ENCODE data around the gene RAPH1.
"Not testable (repeated sequence)": the region's sequence is repeated elsewhere in the genome, so short reads cannot be mapped to it uniquely, and the experiment has no call there.

The RAPH1 gene

GRCh38 chr2:203544402-203544801 is 9.3 kb upstream of the RAPH1 start:
- no peak for DNase-seq (ENCODE audit: low spot score)

DNA sequence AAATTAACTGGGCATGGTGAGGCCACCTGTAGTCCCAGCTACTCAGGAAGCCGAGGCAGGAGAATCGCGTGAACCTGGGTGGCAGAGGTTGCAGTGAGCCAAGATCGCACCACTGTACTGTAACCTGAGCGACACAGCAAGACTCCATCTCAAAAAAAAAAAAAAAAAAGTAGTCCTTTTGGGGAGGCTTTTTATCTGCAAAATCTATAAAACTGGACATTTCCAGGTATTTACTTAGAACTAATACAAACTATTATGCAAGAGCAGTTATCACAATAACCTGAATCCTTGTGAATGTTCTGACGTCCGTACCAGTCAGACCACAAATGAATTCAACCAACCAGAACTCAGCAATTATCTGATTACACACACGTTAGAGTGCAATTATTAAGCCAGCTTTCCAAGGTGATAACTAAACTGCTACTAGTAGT is 8.8 kb upstream of the RAPH1 start:
- DNase-seq (ENCODE audit: low spot score) = no peak

DNA sequence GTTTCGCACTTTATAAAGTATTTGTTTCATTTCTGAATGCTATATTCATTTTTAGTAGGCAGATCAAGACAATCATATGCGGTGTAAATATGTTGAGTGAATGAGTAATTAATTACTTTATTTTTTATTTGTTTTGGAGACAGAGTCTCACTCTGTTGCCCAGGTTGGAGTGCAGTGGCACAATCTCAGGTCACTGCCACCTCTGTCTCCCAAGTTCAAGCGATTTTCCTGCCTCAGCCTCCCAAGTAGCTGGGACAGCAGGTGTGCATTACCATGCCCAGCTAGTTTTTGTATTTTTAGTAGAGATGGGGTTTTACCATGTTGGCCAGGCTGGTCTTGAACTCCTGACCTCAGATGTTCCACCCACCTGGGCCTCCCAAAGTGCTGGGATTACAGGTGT is 5.5 kb upstream of the RAPH1 start:
- DNase-seq (ENCODE audit: low spot score) = not testable (repeated sequence)

DNA sequence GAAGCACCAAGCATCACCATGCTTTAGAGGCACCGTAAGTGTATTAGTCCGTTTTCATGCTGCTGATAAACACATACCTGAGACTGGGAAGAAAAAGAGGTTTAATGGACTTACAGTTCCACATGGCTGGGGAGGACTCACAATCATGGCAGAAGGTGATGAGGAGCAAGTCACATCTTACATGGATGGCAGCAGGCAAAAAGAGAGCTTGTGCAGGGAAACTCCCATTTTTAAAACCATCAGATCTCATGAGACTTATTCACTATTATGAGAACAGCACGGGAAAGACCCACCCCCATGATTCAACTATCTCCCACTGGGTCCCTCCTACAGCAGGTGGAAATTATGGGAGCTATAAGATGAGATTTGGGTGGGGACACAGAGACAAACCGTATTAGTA is 3.1 kb upstream of the RAPH1 start:
- not testable (repeated sequence) for DNase-seq (ENCODE audit: low spot score)

GRCh38 chr2:203536586-203536951 is 1.5 kb upstream of the RAPH1 start:
- DNase-seq (ENCODE audit: low spot score) = not testable (repeated sequence)

DNA sequence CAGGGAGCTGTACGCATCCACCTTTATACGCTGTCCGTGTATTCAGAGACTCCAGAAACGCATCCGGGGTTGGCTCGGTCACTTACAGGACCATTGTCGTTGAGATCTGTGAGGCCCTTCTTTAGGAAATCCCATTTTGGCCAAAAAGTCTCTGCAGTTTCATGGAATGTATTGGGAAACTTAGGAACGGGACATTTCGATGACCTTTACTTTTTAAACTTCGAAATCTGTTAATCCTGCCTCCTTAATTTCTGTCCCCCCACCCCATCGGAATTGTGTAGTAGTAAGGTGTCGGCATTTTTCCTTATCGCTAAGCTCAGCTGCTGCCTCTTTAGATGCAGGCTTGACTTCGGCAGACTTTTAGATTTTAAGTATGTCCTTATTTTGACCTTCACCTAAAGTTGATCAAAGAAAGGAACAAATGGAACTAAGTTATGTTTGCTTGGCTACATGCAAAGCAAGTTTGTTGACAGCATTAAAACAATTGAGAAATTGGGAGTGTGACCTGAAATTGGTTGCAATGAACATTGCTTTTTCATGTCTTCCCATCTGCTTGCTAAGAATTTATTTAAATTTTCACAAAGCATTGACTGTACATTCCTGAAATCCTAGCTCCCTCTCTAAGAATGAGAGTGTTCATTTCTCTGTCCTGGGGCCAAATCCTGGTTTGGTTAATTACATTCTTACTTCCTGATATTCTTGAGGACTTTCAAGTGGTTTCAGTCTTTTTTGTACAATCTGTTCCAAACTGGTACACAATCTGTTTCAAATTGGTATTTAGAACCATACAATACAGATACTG is 884 bp upstream of the RAPH1 start:
- DNase-seq (ENCODE audit: low spot score) = peak; percentile 23

- DNase-seq (ENCODE audit: low spot score) = no peak
Measured at GRCh38 chr2:203534621-203535077, 452 bp downstream of the RAPH1 start.

DNA sequence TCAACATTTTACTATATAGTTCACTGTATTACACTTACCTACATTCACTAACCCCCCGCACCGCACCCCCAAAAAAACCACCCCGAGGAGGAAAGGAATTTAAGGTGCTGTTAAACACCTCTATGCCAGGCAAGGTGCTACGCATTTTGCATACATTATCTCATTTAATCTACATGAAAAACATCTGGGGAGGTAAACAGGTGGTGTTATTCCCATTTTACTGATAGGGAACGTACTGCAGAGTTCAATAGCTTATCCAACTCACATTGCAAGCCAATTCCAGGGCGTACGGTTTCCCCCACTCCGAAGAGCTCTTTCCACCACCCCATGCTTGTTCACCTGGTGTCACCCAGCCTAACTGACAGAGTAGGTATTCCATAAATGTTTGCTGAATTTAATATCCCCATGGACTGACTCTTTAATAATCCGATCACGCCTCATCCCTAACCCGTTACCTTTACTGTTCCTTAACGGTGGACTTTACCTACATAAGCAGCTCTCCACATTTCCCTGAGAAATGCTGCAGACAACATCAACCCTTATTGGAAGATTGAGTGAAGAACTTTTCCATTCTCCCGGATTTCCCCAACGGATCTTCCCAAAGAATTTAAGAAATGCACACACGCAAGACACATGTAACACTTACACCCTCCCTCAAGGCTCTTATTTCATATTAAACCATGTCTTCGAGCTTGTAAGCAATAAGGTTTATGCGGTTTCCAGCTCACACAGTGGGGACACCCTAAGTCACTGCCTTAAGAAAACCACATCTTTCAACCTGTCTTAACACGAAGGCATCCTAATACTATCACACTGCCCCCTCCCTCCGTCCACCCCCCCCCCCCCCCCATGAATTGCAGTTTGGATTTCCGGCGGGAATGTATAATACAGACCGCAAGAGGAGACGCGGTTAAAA is 1.2 kb downstream of the RAPH1 start:
- peak; percentile 44 for DNase-seq (ENCODE audit: low spot score)

DNA sequence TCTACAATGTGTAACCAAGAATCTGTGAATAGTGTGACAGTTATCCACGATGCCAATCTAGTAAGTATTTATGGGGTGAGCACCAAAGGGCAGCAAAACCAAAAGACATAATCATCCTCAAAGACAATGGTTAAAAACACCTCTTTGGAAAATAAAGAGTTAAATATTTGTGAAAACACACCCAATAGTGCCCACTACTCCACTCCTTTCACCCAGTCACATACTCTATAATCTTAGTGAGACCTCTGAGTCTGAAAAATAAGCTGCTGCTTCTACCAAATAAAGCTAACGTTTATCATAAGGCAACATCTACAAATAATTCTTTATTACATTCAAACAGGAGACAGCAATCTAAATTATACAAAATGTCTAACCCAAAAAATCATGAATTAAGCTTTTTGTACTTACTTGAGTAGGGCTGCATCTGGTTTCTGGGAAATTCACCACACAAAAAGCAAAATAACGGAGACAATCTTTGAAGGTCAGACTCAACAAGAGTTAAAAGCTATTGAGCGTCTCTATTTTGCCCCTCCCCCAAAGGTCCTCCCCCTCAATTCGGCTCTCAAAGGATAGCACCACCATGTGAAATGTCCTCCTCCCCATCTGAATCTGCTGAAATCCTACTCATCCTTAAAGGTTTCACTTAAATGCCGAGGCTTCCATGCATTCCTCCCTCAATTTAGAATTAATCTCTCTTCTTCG is 2.0 kb downstream of the RAPH1 start:
- DNase-seq (ENCODE audit: low spot score) = peak; percentile 33

DNA sequence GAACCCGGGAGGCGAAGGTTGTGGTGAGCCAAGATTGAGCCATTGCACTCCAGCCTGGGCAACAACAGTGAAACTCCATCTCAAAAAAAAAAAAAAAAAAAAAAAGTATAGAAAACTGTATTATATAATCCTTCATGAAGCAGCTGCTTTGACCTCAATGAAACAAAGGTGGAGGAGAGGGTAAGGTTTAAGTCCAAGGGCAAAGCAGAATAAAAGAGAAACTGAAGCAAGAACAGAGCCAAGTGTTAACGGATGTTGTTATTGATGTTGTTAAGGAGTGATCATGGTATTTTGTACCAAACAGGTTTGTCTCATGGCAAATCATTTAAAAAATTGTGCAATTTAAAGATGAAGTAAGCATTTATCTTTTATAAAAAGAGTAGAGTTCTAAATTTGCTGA is 7.4 kb downstream of the RAPH1 start:
- no peak for DNase-seq (ENCODE audit: low spot score)

GRCh38 chr2:203513268-203513667 is 21.8 kb downstream of the RAPH1 start:
- DNase-seq (ENCODE audit: low spot score) = not testable (repeated sequence)

GRCh38 chr2:203510941-203511305 is 24.2 kb downstream of the RAPH1 start:
- DNase-seq (ENCODE audit: low spot score) = no peak

- DNase-seq (ENCODE audit: low spot score) = no peak
Measured at GRCh38 chr2:203510256-203510940, 24.7 kb downstream of the RAPH1 start.

DNA sequence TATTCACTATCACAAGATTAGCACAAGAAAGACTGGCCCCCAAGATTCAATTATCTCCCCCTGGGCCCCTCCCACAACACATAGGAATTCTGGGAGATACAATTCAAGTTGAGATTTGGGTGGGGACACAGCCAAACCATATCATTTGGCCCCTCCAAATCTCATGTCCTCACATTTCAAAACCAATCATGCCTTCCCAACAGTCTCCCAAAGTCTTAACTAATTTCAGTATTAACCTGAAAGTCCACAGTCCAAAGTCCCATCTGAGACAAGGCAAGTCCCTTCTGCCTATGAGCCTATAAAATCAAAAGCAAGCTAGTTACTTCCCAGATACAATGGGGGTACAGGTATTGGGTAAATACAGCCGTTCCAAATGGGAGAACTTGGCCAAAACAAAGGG is 31.6 kb downstream of the RAPH1 start:
- not testable (repeated sequence) for DNase-seq (ENCODE audit: low spot score)

GRCh38 chr2:203501873-203502272 is 33.2 kb downstream of the RAPH1 start:
- no peak for DNase-seq (ENCODE audit: low spot score)

DNA sequence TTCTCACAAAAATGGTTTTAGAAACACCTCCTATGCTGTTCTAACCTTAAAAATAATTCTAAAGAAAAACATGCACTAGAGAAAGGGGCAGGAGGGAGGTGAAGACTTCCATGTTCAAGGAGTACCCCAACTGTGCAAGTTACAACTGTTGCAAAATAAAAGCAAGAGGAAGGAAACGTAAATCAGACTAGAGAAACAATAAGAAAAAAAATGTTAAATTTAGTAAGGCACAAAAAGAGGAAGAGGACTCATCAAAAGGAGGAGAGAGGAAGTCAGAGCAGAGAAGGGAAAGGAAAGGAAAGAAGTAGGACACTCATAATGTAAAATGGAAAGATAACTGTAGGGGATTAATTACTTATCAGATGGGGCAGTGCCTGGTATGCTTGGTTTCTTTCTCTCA is 34.1 kb downstream of the RAPH1 start:
- no peak for DNase-seq (ENCODE audit: low spot score)

GRCh38 chr2:203500297-203500696 is 34.8 kb downstream of the RAPH1 start:
- no peak for DNase-seq (ENCODE audit: low spot score)

DNA sequence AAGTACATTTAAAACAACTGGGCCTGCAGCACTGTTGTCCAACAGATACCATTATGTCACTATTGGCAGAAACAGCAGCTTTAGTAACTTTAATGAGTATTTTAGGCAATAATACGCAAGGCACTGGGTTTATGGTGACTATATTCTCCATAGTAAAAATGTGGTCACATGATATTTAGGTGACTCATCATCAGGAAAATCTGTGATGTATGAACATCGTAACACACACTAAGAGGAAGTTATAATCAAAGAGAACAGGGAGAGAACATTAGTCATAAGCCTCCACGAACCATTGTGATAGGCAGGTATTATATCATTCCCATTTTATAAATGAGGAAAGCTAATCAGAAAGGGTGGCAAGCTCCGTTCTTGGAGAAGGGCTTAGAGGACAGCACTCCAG is 36.9 kb downstream of the RAPH1 start:
- peak; percentile 17 for DNase-seq (ENCODE audit: low spot score)

DNA sequence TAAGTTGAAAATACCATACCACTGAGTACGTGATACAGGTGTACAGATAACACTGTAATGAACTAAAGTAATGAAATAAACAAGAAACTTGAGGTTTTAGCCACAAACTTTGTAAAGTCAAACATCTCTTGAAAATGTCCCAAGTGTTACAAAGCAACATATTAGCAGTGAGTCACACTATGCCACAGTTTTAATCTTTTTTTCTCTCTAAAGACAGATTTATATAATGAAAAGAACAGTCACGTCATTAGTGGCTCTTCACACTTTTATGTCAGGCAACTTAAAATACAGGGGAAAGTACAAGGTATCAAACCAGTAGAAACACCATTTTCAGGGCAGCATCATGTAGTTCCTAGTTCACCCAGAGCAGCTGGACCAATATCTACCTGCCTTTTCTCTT is 42.1 kb downstream of the RAPH1 start:
- no peak for DNase-seq (ENCODE audit: low spot score)

DNA sequence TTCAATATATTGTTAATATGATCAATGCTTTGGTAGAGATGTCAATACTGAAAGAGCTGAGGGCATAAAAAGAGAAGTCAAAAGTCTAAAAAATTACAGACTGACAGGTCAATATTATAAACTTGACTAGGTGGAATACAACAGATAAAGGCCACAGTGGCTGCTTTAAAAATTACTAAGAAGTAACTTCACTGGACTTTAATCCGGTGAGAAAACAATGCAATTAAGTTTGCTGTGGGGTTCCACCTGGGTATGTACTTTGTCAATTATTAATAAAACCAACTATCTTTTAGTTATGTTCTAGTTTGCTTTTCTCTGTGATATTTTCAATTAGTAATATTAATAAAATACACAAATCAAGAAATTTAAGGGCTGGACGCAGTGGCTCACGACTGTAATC is 44.7 kb downstream of the RAPH1 start:
- no peak for DNase-seq (ENCODE audit: low spot score)

DNA sequence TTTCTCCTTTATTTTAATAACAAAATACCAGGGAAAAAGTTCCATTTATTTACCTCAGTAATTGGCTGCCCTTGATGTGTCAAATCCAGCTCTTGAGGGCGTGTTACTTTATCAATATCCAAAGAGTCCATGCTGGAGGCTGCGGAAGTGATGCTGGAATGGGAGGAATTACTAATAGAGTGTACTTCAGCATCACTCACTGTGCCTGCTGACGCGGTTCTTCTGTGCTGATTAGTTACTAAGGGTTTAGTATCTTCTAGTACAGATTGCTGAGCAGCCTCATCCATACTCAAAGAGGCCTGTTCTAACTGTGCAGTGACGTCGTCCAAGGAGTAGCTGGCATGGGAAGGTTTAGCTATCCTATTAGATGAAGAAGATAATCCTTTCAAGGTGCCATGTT is 45.6 kb downstream of the RAPH1 start:
- DNase-seq (ENCODE audit: low spot score) = no peak
